GM21423 (cell line): ENCODE data around the gene GAREM1.
"Not testable (repeated sequence)": the region's sequence is repeated elsewhere in the genome, so short reads cannot be mapped to it uniquely, and the experiment has no call there.

Experiments
- ATAC-seq: cut with Tn5 transposase; IDR thresholded peaks from one replicate; pipeline ENCODE4 v1.9.1; 2021; ENCODE audit warnings: mild to moderate bottlenecking, moderate library complexity; ENCODE audit not compliant: unreplicated experiment

Gene GAREM1

DNA sequence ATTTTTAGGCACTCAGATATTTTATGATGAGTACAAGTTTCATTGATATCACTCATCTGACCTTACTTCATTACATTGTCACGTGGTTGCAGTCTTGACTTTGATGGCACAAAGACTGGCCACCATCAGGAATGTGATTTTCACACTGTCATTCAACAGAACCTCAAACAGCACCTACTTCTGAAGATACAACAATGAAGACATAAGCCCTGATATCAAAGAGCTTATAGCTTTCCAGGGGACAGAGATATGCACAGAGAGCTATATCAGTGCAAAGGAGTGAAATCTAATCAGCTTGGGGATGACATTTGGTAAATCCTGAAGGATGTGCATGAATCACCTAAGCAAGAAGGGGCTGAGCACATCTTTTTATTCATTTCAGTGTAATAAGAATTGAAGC lies 208.6 kb downstream of the GAREM1 start:
- ATAC-seq = no peak

DNA sequence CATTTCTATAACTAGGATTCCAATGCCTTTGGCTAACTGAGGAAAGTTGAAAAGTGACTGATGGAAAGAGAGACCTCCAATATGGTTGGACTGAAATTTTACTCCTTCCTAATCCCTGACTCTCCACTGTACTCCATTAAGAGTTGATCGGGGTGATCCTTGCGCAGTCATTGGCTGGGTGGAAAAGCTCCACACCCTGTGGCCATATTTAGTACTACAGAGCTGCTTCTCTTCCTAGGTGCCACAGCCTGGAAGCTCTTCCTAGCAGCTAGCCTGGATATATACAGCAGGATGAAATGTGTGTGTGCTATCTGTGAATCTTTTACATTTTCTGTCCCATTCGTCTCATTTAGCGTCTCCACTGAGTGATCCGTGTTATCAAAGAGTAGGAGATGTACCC lies 209.7 kb downstream of the GAREM1 start:
- ATAC-seq = no peak

- ATAC-seq = no peak
Measured at GRCh38 chr18:32259553-32259952, 211.1 kb downstream of the GAREM1 start.

- ATAC-seq = no peak
Measured at GRCh38 chr18:32258558-32259204, 212.0 kb downstream of the GAREM1 start.

DNA sequence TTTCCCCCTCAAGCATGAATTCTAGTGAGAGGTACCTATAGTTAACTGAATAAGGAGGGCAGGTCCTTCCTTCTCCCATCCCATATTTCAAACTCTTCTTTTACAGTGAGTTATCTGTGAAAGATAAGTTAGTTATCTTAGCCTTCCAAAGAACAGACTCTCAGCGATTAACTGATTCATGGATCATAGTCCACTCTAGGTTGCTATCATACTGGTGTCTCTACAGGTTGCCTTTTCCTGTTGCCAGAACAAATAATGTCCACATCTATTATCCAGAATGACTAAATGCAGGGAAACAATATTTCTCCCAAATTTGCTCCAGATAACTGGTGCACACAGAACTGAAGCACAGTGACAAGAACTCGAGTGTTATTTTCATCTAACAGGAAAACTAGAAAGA lies 212.5 kb downstream of the GAREM1 start:
- ATAC-seq = no peak

GRCh38 chr18:32257084-32257785 lies 213.4 kb downstream of the GAREM1 start:
- ATAC-seq = no peak

DNA sequence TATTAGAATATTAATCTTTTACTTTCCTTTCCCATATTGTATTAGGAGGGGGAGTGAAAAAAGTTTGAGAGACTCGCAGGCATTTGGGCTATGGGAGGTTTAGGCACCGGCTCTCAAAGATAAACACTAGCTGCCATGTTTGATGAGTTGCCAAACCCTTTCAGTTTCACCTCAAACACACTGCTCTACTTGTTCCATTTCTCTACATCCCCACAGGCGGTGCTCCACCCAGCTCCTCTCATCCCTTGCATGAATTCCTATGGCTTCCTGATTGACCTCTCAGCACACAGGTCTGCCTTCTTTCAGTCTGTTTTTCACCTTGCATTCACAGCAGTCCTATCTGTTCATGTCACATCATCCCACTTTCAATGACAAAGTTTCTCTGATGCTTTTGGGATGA lies 215.1 kb downstream of the GAREM1 start:
- no peak for ATAC-seq

DNA sequence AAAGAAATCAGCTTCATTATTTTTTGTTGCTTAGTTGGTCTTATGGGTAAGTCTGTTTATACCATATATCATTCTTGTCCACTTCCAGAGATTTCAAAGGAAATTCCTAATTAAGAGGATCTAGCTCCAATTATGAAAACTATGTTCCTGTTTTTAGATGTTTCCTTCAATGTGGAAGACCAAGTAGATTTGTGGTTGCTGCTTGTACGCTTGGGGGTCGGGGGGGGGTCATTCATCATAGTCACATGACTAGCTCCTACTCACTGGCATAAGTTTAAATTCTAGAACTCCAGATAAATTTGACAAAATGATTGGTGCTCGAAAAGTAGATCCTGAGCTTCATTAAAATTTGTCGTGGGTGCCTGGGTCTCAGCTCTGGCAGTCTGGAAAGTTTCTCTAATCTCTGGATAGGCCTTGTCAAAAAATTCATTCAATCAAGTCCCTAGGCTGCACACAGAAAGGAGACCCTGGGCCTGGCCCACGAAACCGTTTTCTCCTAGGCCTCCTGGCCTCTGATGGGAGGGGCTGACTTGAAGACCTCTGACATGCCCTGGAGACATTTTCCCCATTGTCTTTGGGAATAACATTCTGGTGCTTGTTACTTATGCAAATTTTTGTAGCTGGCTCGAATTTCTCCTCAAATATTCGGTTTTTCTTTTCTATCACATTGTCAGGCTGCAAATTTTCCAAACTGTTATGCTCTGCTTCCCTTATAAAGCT lies 218.4 kb downstream of the GAREM1 start:
- no peak for ATAC-seq

- no peak for ATAC-seq
Measured at GRCh38 chr18:32251466-32251865, 219.2 kb downstream of the GAREM1 start.

DNA sequence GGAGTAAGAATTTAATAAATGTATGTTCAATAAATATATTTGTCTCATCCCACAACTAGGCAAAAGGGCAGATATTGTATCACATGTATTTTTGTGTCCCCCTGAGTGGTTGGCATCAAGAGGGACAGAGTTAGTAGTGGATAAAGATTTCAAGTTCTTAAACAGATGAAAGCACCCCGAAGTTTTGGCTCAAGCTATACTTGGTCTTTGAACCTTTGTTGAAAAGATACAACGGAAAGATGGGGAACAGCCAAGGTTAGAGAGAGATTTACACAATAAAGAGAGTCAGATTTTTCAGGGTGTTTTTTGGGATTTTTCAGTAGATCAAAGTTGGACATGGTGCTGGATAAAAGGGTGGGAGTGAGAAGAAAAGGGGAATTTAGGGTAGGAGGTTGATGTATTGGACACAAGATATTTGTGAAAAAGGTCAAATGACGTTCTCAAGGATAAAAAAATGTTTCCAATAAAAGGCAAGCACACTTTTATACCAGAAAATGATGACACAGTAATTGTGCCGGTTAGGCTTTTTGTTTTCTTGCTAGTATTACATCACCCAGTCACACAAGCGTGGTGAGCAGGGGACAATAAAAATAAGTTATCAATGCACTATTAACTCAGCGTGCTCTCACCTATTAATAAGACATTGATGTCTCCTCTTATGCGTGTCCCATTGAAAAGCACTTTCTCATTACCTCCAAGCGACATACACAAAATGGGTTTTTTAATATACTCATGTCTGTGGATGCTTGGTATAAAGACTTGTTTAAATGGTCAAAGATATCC lies 221.3 kb downstream of the GAREM1 start:
- ATAC-seq = no peak

GRCh38 chr18:32244881-32245280 lies 225.8 kb downstream of the GAREM1 start:
- ATAC-seq = no peak

DNA sequence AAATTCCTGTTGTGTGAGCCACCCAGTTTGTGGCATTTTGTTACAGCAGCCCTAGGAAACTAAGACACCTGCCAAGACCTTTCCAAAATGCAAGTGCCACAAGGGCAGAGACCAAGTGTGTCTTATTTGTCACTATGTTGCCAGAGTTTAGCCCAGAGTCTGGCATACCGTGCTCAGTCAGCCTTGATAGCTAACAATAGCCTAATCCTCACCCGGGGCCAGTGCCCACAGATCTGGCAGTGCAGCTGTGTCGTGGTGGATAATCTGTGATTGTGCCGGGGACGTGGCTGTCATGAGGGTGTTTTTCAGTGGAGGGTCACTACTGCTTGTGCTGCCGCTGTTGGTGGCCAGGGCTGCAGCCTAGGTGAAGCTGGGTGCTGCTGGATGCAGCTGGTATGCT lies 227.3 kb downstream of the GAREM1 start:
- ATAC-seq = no peak

DNA sequence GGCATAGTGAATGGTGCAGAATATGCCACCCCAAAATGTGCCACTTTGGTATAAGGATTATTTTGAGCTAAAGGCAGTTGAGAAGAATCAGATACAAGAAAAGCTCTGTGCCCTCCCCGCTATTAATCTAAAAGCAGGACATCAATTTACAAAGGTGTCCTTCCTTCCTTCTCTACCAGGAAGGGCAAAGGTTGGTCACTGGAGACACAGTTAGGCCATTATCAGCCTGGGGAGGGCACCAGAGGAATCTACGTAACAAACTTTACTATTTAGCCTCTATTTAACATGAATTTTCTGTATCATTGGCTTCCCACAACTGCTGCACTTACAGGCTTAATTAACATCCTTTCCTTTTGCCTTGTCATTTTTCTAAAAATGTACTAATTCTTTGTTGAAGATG lies 228.3 kb downstream of the GAREM1 start:
- ATAC-seq = no peak

- ATAC-seq = no peak
Measured at GRCh38 chr18:32238635-32239268, 231.9 kb downstream of the GAREM1 start.

DNA sequence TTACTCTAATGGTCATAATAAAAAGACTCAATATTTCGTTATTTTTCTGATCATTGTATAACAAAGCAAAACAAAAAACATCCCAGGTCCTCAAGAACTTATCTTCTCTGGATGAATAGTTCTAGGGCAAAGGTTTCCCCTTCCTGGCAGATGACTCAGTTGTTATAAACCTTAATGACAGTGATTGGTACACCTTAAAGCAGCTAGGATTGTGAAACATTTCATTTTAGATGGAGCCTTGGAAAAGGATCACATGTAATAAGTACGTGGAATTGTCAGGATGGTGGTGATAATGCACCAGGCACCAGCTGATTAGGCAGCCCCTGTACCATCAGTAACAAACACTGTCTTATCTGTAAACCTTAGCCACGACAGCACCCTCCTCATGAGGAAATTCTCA lies 233.6 kb downstream of the GAREM1 start:
- ATAC-seq = no peak

DNA sequence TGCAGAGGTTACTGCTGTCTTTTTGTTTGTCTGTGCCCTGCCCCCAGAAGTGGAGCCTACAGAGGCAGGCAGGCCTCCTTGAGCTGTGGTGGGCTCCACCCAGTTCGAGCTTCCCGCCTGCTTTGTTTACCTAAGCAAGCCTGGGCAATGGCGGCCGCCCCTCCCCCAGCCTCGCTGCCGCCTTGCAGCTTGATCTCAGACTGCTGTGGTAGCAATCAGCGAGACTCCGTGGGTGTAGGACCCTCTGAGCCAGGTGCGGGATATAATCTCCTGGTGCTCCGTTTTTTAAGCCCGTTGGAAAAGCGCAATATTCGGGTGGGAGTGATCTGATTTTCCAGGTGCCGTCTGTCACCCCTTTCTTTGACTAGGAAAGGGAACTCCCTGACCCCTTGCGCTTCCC lies 237.3 kb downstream of the GAREM1 start:
- not testable (repeated sequence) for ATAC-seq

DNA sequence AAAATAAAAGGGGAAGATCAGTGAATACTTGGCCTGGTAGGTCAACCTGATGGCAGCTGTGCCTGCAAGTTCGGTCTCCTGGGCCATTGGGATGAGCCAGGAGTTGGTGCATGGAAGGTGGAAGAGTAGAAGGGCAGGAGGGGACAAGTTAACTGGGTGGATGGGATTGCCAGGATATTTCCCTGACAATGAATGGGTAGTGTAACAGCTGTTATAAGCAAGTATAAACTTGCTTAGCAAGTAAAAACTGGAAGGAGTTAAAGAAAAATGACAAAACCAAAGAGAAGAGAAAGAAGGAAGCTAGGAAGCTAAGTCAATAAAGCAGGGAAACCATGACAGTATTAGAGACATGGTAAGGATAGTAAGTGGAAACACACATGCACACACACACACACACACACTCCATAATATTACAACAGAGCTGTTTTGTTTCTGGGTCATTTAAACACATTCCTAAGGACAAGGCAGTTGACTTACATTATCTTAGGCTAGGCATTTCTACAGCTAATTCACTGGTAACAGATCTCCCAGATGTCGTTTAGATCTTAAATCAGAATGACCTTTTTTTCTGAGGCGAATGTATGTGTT lies 251.2 kb downstream of the GAREM1 start:
- ATAC-seq = no peak

GRCh38 chr18:32216390-32216789 lies 254.3 kb downstream of the GAREM1 start:
- ATAC-seq = no peak

DNA sequence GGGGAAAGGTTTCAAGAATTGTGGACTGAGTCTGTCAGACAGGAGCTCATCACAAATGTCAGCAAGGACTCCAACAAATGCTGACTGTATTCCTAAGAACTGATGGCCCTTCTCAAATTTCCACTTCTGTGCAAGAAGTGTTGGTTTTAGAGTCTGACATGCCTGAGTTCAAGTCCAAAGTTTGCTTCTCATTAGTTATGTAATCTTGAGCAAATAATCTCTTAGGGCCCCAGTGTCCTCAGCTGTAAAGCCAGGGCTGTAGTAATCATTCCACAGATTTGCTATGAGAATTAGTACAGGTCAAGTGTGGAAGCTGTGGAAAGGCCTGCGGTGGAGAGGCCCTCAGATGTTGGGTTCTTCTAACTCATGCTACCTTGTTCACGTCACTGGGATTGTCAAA lies 257.0 kb downstream of the GAREM1 start:
- no peak for ATAC-seq
